Activated T-cell treated with anti-CD3 and anti-CD28 coated beads for 4 hours (primary cell): ENCODE measurements around the gene PROM2.
"Not testable (repeated sequence)": the region's sequence is repeated elsewhere in the genome, so short reads cannot be mapped to it uniquely, and the experiment has no call there.

ENCODE experiments used
- DNase-seq: peaks from one replicate; pipeline ENCODE4 v3.0.0-alpha.2; 2020

PROM2 gene, protein sequence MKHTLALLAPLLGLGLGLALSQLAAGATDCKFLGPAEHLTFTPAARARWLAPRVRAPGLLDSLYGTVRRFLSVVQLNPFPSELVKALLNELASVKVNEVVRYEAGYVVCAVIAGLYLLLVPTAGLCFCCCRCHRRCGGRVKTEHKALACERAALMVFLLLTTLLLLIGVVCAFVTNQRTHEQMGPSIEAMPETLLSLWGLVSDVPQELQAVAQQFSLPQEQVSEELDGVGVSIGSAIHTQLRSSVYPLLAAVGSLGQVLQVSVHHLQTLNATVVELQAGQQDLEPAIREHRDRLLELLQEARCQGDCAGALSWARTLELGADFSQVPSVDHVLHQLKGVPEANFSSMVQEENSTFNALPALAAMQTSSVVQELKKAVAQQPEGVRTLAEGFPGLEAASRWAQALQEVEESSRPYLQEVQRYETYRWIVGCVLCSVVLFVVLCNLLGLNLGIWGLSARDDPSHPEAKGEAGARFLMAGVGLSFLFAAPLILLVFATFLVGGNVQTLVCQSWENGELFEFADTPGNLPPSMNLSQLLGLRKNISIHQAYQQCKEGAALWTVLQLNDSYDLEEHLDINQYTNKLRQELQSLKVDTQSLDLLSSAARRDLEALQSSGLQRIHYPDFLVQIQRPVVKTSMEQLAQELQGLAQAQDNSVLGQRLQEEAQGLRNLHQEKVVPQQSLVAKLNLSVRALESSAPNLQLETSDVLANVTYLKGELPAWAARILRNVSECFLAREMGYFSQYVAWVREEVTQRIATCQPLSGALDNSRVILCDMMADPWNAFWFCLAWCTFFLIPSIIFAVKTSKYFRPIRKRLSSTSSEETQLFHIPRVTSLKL

DNA sequence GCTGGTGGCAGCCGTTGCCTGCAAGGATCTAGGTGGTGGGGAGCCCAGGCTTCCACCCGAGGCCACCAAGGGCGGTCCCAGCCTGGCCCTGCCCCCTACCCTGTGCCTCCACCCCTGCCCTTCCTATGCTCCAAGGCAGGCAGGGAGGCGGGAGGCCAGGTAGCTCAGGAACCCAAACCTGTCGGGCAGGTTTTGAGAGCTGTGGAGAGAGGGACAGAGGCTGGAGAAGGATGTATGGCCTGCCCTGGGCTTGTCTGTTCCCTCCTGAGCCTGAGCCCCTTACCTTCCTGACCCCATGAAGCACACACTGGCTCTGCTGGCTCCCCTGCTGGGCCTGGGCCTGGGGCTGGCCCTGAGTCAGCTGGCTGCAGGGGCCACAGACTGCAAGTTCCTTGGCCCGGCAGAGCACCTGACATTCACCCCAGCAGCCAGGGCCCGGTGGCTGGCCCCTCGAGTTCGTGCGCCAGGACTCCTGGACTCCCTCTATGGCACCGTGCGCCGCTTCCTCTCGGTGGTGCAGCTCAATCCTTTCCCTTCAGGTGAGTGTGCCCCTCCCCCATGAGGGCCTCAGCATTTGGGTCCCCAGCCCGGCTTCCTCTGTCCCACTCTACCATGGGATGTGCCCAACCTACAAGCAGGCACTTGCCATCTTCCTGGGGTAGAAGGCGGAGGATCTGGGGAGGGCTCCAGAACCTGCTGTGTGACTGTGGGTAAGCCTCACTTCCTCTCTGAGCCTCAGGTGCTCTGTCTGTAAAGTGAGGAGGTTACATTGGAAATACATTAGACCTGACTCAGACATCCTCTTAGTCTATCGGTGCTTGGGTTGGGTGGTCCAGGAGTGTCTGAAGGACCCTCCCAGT, at the start of gene PROM2:
Gene PROM2, plus strand, starts transcription at position 159 of the 860 bp plus-strand sequence. Its CDS starts 137 bp downstream, at position 296.
- no peak for DNase-seq

DNA sequence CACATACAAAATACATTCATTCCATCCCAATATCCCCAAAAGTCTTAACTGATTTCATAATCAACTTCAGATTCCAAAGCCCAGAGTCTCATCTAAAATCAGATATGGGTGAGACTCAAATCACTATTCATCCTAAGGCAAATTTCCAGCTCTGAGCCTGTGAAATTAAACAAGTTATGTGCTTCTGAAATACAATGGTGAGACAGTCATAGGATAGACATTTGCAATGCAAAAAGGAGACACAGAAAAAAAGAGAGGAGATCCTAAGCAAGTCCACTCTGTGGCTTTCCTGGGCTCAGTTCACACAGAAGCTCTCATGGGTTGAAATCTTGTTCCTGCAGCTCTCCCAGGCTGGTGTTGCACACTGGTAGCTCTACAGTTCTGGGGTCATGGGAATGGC, 48.6 kb upstream of the PROM2 start:
- DNase-seq, result no peak

DNA sequence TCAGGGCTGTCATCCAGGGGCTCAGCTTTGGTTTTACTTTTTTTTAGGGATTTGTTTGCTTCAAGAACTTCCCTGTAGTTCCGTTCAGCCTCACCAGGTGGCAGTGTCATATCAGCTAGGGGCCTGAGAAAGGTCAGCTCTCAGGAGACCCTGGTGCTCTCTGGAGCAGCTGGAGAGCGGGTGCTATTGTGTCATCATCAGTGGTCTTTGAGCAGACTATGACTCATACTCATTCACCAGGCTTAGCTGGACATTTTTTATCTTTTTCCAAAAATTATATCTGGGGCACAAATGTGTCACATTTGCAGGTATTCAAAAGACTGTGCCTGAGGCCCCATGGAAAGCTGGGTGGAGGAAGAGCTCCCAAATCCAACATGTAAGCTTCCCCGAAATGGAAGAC, 42.5 kb upstream of the PROM2 start:
- DNase-seq, result no peak

GRCh38 chr2:95232232-95232631, 42.0 kb upstream of the PROM2 start:
- DNase-seq, result no peak

DNA sequence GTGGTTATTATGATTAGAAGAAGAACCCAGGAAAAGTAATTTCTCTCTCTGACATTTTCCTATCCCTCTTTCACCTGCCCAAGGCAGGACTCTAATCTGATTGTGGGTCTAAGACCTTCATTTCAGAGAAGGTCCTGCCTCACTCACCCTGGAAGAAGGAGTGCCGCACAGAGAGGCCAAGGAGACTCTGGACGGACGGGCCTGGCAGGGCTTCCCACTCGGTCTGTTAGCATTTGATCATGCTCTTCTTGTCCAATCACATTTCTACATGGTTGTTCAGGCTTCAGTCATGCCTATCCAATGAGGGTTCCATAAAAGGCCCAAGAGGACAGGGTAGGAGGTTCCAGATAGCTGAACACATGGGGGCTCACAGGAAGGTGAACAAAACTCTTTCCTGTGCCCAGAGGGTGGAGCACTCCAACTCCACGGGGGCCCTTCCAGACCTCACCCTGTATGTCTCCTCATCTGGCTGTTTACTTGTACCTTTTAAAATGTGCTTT, 39.9 kb upstream of the PROM2 start:
- no peak for DNase-seq

DNA sequence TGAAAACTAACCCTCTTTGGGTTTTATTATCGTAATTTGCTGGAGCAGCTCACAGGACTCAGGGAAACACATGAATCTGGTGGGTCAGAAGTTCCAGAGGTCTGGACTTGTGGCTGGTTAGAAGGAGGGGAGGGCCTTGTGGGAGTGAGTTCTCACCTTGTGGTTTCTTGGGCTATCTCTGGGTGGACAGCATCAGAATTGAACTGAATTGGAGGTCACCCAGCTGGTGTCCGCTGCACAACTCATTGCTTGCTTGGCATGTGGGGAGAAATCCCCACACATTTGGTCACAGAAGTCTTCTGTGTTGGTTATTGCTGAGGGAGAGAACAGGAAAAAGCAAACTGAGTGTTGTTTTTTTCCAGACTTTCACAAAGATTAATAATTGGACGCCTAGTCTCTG, 39.4 kb upstream of the PROM2 start:
- DNase-seq, result no peak

- DNase-seq, result no peak
Measured at GRCh38 chr2:95238131-95238530, 36.1 kb upstream of the PROM2 start.

- DNase-seq, result no peak
Measured at GRCh38 chr2:95240091-95240490, 34.2 kb upstream of the PROM2 start.

DNA sequence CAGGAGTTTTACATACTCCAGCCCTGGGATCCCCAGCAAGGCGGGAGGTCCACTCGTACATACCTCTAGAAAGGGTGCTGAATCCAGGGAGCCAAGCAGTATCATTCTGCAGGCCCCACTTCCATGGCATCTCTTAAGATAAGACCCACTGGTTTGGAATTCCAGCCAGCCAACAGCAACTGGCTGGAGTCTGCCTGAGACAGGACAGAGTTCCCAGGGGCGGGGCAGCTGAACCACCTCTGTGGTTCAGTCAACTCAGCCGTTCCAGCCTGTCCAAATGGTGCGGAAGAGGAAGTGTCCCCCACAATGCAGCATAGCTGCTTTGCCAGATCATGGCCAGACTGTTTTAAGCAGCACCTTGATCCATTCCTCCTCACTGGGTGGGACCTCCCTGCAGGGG, 33.7 kb upstream of the PROM2 start:
- no peak for DNase-seq

GRCh38 chr2:95242084-95242483, 32.2 kb upstream of the PROM2 start:
- not testable (repeated sequence) for DNase-seq

GRCh38 chr2:95258271-95258670, 16.0 kb upstream of the PROM2 start:
- no peak for DNase-seq

DNA sequence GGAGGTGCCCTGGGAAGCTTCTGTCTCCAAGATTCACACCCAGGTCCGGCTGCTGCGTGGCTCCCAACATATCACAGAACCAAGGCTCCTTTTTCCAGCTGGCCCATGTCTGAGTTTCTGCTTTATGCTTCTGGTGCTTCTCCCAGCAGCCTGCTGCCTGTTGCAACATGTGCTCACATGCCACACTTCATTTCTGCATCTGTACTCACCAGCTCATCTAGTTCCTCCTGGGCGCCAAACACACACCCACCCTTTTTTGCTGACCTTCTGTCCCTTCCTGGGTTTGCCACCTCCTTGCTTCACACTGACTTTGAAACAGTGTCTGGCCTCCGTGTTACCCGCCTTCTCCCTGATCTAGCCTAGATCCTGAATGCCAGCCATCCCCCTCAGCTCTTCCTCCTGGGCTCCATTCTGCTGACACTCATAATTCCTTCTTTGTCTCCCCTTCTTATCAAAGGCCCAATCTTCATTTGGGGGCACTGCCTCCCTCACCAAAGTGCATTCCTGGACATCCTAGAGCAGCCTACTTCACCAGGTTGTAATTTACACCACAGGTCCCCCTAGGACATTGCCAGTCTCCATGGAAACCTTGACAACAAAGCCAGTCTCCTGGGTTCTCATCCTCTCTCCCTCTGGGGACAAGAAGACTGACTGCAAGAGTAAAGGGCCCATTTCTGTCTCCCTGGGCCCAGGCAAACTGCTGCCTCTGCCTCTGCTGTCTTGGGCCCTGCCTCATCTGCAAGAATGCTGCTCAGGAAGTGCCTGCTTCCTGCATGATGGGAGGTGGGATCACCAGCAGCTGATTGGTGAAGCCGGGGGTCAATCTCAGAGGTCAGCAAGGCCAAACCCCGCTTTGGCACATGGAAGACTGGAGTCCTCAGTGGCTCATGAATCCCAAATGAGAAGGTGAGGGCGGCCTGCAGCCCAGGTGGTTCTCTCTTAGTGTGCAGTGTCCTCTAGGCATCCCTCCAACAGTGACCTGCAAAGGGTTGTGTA, 13.9 kb upstream of the PROM2 start:
- no peak for DNase-seq

DNA sequence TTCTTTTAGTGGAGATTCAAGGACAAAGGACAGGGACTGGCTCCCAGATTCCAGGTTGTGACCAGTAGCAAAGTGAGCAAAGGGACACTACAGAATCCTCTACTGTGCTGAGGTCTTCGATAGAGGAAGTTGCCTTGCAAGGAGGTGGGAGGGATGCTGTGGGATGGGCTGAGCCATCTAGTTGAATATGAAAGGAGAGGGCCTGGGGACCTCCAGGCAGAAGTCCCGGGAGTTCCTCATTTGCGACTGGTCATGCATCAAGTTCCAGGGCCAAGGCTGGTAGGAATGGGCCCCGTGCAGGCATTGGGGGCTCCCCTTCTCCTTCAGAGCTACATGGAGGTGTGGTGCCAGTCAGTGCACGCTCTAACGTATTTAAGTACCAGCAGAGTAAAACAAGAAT, 12.6 kb upstream of the PROM2 start:
- DNase-seq, result no peak

DNA sequence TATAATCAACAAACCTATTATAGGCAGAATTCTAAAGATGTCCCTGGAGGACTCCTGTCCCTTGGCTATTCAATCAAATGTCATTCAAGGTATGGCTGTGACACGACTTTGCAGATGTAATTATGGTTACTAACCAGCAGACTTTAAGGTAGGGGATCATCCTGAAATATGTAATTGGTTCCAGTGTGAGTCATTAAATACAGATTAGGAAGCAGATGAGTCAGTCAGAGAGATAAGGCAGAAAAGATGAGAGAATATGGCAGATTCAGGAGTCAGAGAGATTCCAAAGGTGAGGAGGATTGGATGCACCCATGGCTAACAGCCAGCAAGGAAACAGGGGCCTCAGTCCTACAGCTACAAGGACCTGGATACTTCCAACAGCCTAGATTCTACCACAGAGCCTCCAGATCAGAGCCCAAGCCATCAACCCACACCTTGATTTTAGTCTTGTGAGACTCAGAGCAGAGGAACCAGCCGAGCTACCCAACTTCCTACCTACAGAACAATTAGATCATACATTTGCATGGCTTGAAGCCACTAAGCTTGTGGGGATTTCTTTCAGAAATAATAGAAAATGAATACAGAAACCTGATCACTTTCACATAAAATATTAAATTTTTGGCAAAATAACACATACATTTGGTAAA, 11.2 kb upstream of the PROM2 start:
- no peak for DNase-seq

- DNase-seq, result no peak
Measured at GRCh38 chr2:95264624-95265023, 9.6 kb upstream of the PROM2 start.

GRCh38 chr2:95265182-95265581, 9.1 kb upstream of the PROM2 start:
- no peak for DNase-seq

- no peak for DNase-seq
Measured at GRCh38 chr2:95266781-95267430, 7.3 kb upstream of the PROM2 start.

- DNase-seq, result no peak
Measured at GRCh38 chr2:95267458-95268210, 6.6 kb upstream of the PROM2 start.

DNA sequence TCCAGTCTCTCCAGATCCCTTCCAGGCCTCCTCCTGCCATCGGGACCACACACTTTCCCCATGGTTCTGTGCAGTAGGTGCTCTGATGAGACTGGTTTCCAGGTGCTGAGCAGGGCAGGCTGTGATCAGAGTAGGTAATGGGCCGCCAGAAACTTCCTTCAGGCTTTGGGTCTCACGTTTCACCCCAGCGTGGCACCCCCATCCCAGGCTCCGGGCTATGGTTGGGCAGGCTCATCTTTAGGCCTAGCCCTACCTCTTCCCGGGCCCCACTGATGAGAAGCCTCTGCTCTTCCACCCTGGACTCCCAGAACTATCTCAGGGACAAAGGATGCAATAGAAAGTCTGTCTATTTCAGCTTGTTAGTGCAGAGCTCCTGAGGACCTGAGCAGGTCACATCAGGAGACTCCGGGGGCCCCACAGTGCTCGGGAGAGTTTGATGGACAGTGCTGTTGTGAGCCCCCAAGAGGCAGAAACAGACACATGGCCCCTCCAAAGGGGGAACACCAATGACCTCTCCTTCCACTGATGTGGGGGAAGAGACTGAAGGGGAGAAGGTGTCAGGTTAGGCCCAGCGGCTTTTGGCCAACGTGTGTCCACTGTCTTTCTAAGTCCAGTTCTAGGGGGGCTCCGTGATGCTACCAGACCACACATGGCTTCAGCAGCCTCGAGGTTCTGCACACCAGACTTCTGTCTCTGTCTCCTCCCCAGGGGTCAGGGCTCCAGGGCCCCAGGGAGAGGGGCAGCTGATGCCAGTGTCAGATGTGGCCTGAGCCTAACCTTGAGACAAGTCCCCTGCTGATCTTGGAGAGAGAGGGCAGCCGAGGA, 5.8 kb upstream of the PROM2 start:
- no peak for DNase-seq
